Transverse colon (tissue), 4 donors: ENCODE data around the gene MEP1A.

ENCODE experiments used
- POLR2A ChIP-seq: fragments of 450-650 bp; IDR thresholded peaks from one replicate; pipeline ENCODE4 v1.6.1; 2016; ENCODE audit warnings: antibody characterized with exemption, mild to moderate bottlenecking, moderate library complexity
- POLR2AphosphoS5 ChIP-seq, 3 donors: sonication (generic); formaldehyde crosslinking; IDR thresholded peaks; one replicate each; pipeline ENCODE4 v1.6.1; 2016; ENCODE audit warnings: antibody characterized with exemption in 3 of 3
- TF ChIP-seq, protein P1 (sequence below), 5 experiments: fragments of 200-600 bp in 3 of 5; fragments of 450-650 bp in 2 of 5; sonication (generic) in 3 of 5; IDR thresholded peaks; 1 replicate in 2 of 5; 2 replicates in 3 of 5; pipeline ENCODE4 v1.5.1; 2016 to 2017; ENCODE audit warnings: antibody characterized with exemption in 5 of 5, inconsistent platforms in 3 of 5, mild to moderate bottlenecking in 2 of 5, moderate library complexity in 1 of 5

GRCh38 chr6:46749731-46750130 is 43.5 kb upstream of the MEP1A start:
- no peak for TF ChIP-seq POLR2AphosphoS5 (IDR thresholded peaks at IDR 0.05)
- TF ChIP-seq, protein P1, sequence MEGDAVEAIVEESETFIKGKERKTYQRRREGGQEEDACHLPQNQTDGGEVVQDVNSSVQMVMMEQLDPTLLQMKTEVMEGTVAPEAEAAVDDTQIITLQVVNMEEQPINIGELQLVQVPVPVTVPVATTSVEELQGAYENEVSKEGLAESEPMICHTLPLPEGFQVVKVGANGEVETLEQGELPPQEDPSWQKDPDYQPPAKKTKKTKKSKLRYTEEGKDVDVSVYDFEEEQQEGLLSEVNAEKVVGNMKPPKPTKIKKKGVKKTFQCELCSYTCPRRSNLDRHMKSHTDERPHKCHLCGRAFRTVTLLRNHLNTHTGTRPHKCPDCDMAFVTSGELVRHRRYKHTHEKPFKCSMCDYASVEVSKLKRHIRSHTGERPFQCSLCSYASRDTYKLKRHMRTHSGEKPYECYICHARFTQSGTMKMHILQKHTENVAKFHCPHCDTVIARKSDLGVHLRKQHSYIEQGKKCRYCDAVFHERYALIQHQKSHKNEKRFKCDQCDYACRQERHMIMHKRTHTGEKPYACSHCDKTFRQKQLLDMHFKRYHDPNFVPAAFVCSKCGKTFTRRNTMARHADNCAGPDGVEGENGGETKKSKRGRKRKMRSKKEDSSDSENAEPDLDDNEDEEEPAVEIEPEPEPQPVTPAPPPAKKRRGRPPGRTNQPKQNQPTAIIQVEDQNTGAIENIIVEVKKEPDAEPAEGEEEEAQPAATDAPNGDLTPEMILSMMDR (IDR thresholded peaks at IDR 0.05): no peak
- TF ChIP-seq POLR2A: no peak
